Activated CD4-positive, alpha-beta T cell treated with anti-CD3 and anti-CD28 coated beads for 48 hours (primary cell): ENCODE measurements around the gene DOK7.

Experiments
- DNase-seq: peaks from one replicate; pipeline ENCODE4 v3.0.0-alpha.2; 2020

Gene DOK7, protein sequence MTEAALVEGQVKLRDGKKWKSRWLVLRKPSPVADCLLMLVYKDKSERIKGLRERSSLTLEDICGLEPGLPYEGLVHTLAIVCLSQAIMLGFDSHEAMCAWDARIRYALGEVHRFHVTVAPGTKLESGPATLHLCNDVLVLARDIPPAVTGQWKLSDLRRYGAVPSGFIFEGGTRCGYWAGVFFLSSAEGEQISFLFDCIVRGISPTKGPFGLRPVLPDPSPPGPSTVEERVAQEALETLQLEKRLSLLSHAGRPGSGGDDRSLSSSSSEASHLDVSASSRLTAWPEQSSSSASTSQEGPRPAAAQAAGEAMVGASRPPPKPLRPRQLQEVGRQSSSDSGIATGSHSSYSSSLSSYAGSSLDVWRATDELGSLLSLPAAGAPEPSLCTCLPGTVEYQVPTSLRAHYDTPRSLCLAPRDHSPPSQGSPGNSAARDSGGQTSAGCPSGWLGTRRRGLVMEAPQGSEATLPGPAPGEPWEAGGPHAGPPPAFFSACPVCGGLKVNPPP

DNA sequence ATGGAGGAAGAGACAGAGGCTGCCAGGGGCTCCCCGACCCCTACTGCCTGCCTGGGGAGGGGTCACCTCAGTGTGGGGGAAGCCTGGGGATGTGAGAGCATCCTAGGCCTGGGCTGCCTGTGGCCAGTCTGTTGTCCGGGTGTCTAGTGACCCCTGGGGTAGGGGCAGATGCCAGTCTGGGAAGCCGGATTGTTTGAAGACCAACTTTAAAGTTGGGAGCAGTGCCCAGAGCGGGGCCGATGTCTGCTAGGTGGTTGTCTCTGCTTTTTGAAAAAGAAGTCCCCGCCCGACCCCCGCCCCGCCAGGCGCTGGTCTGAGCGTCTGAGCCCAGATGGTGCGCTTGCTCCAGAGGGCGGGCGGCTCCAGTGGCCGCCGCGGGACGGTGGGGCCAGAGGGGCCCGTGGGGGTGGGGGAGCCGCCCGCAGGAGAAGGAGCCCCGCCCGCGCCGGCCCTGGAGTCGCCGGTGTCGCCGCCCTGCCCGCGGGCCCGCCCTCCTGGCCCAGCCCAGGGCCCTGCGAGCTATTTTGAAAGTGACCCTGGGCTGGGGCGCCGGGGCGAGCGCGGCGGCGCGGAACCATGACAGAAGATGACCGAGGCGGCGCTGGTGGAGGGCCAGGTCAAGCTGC is at the start of gene DOK7:
DOK7 (plus strand) TSS at position 517 of the 626 bp plus-strand sequence; CDS start at position 587, 70 bp downstream.
- no peak for DNase-seq

DNA sequence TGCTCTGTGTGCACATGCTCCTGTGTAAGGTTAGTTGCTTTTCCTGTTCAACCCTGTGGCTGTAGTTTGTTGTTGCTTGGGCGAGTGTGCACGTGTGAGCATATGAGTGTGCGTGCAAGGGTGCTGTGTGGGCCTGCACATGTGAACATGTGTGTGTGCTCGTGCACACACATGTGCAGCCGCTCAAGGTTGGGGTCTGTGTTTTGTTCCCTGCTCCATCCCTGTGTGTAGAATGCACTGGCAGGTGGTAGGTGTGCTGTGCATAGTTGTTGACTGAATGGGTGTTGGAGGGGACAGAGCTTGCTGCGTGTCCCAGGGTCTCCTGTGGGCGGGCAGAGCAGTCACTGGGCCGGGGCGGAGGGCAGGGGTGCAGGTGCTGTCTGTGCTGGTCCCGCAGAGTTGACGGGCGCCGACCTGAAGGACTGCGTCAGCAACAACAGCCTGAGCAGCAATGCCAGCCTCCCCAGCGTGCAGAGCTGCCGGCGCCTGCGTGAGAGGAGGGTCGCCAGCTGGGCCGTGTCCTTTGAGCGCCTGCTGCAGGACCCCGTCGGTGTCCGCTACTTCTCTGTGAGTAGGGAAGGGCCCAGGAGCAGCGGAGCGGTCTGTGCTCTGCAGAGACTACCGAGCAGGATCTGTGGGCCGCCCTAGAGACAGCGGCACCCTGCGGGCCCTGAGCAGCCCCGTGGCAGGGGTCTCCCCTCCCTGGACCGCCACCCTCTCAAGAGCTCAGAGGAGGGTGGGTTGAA is 49.3 kb upstream of the DOK7 start:
- no peak for DNase-seq

DNA sequence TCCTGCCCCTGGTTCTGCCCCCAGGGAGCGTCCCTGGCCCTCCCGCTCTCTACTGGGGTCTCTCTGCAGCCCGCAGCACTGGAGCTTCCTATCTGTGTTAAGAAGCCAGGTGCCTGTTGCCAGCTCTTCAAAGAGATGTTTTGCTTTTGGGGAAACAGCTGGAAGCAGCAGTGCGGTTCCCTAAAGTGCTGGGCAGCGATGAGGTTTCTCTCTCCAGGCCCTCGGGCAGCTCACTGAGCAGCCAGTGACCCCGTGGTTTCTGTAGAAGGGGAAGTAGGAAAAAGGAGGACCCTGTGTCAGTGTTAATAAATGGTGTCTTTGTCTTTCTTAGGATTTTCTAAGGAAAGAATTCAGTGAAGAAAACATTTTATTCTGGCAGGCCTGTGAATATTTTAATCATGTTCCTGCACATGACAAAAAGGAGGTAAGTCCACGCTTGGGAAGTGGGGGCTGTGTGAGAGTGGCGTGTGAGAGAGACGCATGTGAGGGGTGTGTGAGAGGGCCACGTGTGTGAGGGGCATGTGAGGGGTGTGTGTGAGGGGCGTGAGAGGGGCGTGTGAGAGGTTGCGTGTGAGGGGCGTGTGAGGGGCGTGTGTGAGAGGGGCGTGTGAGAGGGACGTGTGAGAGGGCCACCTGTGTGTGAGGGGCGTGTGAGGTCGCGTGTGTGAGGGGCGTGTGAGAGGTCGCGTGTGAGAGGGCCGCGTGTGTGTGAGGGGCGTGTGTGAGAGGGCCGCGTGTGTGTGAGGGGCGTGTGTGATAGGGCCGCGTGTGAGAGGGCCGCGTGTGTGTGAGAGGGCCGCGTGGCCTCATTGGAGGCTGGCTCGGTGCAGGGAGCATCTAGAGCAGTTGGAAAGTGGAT is 48.5 kb upstream of the DOK7 start:
- no peak for DNase-seq

DNA sequence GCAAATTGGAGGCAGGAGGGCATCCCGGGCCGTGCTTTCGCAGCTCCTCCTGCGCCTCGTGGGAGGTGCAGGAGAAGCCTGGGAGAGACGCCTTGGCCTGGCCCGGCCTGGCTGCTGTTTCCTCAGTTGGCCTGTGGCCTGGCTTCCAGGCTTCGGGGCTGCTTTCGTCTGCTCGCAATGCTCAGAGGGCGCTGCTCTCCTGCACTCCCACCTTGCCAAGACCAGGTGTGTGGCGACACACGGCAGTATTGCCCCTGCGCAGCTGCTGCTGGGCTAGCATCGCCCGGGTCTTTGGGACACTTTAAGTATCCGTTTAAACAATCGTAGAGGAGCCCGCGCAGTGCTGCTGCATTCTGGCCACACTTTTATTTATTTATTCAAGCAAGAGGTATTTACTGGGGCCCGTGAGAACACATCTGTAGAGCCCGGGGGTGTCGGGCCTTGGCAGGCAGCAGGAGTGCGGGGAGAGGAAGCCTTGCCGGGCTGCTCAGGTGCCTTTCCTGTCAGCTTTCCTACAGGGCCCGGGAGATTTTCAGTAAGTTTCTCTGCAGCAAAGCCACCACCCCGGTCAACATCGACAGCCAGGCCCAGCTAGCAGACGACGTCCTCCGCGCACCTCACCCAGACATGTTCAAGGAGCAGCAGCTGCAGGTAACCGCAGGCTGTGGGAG is 47.5 kb upstream of the DOK7 start:
- no peak for DNase-seq

DNA sequence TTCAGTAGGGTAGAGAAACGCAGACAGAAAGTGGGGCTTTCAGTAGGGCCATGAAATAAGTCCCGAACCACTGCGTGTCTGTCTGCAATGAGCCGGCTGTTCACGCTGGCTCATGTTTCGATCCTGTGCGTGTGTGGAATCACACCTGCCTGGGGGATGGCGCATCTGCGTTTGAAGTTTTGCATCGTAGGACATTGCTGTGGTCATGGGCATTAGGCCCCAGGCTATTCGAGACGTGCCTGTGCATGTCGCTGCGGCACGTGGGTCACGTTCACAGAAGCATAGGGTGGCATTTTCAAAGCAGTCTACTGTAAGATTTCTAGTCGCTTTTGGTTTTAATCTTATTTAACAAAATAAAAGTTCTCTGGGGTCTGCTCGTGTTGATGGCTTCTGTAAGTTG is 46.8 kb upstream of the DOK7 start:
- no peak for DNase-seq

DNA sequence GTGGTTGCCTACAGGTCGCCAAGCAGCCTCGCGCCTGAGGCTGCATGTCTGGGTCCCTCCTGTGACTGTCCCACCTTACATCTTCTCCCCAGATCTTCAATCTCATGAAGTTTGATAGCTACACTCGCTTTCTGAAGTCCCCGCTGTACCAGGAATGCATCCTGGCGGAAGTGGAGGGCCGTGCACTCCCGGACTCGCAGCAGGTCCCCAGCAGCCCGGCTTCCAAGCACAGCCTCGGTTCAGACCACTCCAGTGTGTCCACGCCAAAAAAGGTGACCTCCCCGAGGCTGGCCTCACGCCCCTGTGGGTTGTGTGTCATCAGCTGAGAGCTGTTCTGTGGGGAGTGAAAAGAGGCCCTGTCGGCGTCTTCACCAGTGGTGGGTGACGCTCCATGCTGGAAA is 46.3 kb upstream of the DOK7 start:
- no peak for DNase-seq

DNA sequence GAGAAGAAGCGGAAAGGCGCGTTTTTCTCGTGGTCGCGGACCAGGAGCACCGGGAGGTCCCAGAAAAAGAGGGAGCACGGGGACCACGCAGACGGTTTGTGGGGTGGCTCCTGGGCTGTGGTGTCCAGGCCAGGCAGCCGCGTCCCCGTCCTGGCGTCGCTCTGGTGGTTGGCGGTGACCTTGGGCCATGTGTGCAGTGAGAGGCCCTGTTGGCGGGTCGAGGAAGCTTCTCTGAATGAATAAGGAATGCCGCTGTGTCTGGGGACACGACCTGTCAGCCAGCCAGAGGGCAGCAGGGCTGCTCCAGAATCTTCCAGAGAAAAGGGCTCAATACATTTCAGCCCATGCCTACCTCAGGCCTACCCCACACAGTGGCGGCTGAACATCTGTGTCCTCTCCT is 45.7 kb upstream of the DOK7 start:
- DNase-seq = no peak

DNA sequence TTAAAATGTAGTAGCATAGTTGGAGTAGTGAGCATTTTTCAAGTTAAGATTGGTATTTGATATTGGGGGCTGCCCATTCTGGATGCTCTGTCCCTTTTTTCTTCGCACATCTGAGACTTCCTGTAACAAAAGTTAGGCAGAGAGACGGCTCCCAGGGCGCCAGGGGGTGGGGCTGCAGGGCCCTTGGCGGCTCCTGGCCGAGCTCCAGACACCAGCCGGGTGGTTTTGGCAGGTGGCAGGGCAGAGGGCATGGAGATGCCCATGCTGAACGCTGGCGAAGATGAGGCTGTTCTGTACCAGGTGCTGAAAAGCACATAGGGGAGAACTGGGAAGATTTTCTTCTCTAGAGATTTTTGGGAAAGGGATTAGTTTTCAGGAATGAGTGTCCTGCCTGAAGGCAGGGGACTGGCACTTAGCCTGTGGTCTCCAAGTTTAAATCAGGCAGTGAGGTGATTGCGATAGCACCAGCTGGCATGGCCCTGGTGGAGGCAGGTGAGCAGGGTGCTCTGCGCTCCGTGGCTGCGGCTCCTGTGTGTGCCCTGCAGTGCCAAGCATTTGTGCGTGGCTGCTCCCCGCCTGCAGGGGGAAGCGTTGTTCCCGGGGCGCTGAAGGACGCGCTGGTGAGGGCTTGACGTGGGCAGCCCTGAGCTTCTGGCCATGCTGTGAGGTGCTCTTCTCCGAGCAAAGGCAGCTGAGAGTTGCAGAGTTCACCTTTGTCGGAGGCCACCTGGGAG is 44.9 kb upstream of the DOK7 start:
- no peak for DNase-seq

DNA sequence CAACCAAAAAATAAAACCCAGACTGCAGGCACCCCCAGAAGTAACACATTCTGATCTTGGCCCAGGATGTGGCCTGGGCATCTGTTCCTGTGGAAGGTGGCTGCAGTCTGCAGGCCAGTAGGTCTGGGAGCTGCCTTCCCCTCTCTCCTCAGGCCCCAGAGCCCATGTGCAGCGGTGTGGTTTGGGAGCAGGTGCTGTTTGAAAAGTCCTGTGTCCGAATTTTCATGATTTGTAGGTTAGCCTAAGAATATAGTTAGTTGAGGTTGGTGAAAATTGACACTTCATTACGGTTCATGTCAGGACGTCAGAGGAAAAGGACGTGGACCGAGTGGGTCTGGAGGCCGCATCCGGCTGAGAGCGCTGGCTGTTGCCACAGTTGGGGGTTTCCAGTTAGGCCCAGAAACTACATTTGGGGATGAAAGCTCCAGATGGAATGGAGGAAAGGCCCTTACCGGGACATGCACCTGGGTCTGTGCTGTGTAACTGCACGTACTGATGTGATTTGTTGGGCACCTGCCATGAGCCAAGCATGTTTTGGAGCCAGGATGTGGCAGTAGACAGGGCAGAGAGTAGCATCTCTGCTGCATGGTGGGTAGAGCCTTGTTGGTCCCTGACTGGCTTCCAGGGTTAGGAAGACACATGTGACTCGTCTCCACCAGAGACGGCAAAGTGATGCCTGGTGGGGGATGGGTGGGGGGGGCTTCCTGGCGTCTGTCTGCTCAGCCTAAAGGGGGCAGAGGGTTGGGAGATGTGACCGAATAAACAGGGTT is 43.1 kb upstream of the DOK7 start:
- DNase-seq = no peak

DNA sequence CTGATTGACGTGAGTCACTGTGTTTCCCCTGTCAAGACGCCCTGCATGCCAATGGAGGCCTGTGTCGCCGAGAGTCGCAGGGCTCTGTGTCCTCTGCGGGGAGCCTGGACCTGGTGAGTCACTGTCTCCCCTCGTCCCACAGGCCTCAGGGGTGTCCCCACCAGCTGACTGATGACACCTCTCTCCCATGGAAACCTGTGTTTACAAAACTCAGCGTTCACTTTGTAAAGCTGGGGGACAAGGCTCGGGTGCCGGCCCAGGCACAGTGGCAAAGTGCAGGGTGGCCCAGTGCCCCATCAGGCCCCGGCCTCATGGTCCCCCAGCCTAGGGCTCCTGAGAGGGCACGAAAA is 42.5 kb upstream of the DOK7 start:
- DNase-seq = no peak

DNA sequence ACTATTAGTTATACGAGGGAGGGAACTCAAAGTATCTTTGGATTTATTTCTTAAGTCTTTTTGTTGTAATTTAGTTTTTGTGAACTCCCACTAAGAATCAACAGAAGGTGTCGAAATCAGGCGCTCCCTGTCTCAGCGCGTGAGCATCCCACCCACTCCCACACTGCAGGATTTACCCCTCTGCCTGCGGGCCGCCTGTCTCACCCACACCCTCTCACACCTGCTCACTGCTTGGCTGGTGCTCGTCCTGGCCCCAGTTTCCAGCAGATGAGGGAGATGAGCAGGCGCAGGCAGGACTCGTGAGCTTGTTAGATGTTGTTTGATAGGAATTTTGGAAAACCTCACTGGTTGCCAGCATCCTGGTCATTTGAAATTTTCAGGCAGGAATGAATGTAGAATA is 42.1 kb upstream of the DOK7 start:
- no peak for DNase-seq

DNA sequence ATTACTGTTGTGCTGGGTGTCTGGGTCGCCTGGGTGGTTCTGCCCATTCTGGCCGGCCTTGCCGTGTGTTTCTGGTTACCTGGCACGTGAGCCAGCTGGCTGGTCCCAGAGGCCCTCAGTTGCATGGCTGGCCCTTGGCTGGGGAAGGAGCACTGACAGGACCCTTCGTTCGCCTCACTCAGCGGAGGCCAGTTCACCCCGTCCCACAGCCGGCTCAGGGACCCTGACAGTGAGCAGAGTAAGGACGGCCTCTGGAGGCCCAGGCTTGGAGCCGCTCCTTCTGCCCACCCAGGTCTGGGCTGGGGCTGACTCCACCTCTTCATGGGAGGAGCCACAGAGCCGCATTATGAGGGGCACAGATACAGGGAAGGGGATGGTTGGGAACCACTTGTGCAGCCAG is 41.6 kb upstream of the DOK7 start:
- no peak for DNase-seq

DNA sequence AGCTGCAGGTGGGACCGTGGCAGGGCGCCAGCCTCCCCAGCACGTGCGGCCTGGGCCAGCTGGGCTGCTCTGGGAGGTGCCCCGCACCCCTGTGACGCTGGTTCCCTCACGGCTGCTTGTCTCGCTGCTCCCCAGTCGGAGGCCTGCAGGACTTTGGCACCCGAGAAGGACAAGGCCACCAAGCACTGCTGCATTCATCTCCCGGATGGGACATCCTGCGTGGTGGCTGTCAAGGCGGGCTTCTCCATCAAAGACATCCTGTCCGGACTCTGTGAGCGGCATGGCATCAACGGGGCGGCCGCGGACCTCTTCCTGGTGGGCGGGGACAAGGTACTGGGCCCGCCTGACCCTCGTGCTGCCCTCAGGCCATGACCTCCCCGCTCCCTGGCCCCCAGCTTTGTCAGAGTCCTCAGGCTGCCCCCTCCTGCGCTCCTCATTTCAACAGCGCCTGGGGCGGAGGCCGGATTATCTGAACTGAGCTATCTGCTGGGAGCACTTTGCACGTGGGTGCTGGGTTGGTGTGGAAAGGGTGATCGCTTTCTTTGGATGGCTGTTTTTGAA is 40.8 kb upstream of the DOK7 start:
- DNase-seq = no peak

DNA sequence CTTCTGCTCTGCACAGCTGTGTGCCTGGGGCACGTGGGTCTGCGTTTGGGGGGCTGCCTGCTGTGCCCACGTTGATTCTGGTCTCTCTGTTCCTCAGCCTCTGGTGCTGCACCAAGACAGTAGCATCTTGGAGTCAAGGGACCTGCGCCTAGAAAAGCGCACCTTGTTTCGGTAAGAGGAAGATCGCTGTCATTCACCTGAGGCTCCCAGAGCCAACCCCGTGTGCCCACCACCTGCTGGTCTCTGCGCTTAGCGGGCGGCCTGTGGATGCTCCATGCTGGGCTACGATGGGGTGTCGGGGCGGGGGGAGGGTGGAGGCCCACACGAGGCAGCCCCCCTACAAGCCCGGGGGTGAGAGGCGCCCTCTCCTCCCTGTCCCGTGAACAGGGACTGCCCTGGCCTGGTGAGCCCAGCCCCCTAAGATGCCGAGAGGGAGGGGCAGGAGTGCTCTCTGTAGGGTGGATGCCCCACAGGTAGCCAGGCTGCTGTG is 40.3 kb upstream of the DOK7 start:
- no peak for DNase-seq

DNA sequence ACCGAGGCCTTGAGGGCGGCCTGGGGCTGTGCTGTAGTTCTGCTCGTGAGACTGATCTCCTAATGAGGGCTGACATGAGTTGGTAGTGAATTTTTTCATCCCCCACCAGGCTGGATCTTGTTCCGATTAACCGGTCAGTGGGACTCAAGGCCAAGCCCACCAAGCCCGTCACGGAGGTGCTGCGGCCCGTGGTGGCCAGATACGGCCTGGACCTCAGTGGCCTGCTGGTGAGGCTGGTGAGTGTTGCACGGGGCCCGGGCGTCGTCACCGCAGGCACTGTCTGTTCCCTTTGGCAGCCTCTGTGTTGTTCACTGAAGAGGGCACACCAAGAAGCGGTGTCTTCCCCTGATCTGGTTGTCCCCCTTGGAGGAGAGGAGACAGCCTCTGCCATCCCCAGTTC is 39.7 kb upstream of the DOK7 start:
- no peak for DNase-seq

DNA sequence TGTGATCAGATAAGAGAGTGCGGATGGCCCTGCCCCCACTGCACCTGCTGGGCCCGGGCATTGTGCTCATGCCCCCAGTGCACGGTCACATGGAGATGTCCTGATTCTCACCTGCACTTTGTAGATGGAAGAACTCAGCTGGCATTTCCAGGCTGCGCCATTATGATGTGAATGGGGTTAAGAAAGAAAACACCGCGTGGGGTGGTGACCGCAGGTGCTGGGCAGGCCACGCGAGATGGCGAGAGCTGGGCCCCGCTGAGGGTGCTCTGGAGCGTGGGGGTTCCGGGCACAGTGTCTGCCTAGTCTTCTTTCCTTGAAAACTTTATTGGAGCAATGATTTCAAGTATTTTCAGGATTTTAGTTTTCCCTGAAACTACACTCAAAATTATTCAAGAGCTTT is 39.2 kb upstream of the DOK7 start:
- no peak for DNase-seq

DNA sequence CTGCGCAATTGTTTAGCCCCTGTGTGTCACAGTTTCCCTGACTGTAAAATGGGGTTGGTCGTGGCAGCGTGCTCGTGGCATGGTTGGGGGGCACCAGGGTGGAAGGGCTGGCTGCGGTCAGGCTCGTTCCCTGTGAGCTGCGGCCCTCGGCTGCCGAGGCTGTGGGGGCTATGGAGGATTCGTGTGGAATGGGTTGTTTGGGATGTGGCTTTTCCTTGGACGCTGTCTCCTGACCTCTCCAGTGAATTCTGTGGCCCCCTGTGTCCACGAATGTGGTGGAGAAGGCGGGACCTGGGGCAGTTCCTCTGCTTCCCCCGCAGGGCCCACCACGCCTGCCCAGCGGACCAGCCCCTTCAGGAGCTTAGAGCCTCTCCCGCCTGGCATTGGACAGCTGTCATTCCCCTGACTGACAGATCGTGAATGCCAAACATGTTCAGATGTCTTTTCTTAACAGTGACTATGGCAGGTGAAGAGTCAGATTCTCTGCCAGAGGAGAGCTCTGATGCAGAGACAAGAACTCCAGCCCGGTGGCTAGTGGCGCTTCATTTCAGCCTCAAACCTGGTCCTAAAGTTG is 38.5 kb upstream of the DOK7 start:
- DNase-seq = no peak

DNA sequence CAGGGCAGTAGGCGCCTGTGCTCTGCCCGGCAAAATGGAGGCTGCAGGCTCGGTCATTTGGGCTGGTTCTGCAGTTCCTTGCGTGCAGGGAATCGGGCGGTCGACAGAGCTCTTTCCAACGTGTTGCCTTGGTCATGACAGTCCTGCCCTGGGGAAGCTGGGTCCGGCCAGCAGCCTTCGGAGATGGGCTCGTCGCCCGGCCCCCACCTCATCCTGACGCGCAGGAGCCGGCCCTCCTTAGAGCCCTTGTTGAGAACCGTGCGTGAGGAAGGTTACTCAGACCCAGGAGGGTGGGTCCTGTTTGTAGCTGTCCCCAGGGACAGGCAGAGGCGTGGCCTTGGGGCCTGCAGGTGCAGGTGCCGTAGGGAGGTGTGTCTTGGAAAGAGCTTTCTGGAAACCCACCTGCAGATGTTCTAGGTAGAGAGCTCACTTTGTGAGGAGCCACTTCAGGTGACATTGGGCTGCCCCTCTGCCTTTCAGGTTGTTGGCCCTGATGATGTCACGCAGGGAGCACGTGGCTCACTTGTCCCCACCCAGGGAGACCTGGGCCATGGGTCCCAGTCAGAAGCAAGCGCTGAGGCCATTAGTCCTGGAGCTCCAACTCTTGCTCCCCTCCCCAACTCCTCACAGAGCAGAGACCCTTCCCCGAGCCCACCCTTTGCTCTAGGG is 36.5 kb upstream of the DOK7 start:
- no peak for DNase-seq

DNA sequence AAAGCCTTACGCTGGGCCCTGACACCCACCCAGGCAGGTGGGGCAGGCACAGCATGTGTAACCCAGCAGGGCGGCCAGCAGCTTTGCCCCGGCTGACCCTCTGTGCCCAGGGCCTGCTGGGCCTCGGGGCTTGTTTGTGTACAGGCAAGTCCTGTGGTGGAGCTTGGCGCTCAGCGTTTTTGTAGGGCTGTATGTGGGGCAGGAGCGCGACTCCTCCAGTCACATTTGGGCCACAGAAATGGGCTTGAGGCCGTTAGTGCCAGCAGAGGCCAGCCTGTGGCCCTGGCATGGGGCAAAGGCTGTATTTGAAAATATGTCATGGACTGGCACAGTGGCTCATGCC is 36.0 kb upstream of the DOK7 start:
- DNase-seq = no peak
